ENCODE measurements around the gene HRCT1.

GRCh38 chr9:35864695-35865255 is 41.2 kb upstream of the HRCT1 start:
- TF ChIP-seq CTCF (IDR thresholded peaks at IDR 0.05; ENCODE audit: insufficient read depth, low read length, poor library complexity, severe bottlenecking) (no peak), EZH2phosphoT487 (conservative IDR thresholded peaks at IDR 0.05; ENCODE audit: low read length) (no peak)
